ENCODE data around the gene MPPED2. TPM values are rescaled to one million over a fixed set of nuclear protein-coding genes. Genes with fewer than 3 reads are reported as not detected.

The MPPED2 gene
- total and polyA plus RNA-seq, 10 of the 15 experiments (the other 5 are each of a cell fraction or from before 2014, with no cell fraction given): not detected

GRCh38 chr11:30392221-30392784 lies 193.8 kb downstream of the MPPED2 start:
- POLR2A ChIA-PET: no interaction called here

DNA sequence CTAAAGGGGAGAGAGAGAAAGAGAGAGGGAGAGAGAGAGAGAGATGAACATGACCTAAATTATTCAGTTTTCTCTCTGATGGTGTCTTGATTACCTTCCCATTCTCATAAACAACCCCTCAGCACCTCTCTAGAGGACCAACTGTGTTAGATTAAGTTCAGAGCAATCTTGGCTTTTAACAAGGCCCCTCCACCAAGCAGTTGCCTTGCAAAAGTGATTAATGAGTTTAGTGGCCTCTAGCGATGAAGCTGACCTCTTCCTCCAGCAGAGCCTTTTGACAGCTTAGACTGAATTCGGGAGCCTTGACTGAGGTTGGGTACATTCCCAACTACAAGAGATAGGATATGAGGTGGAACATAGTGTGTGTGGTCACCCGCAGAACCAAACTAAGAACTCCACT lies 197.2 kb downstream of the MPPED2 start:
- ChIA-PET SMC1A (ENCODE audit: uncharacterized antibody, unreplicated experiment) (interaction anchor here (0.6 to 1.0 kb wide), 2 partner anchors 10 to 243 kb away, joined by 3 read pairs; no protein-coding TSS in a partner anchor), CTCF (interaction anchor here (0.6 to 1.6 kb wide), 5 partner anchors 23 to 1858 kb away, joined by 3 to 6 read pairs (median 3); no protein-coding TSS in a partner anchor), RAD21 (ENCODE audit: unreplicated experiment) (no interaction called here), POLR2A (no interaction called here)
- no peaks in the 10 kb centered on the region for H3K79me2 ChIP-seq (ENCODE audit: control insufficient read depth, insufficient read depth, low read length)
- no peaks in the 10 kb centered on the region for H4K20me1 ChIP-seq (ENCODE audit: control insufficient read depth, insufficient read depth)
- H3K27me3 ChIP-seq (replicated peaks in 1 of 2; ENCODE audit: control insufficient read depth in 2 of 2, insufficient read depth in 2 of 2, low read length in 1 of 2): no peaks in the 10 kb centered on the region; a peak in 1 of 4 replicates
- no peaks in the 10 kb centered on the region for H3K4me1 ChIP-seq (ENCODE audit: control insufficient read depth, insufficient read depth, low read length)
- H3K4me3 ChIP-seq: no peak overlapping the region
- H2AFZ ChIP-seq (ENCODE audit: control insufficient read depth, low read depth, low read length): no peak overlapping the region
- BruUV-seq (replicated peaks): no TSS peak
- H3K27ac ChIP-seq (ENCODE audit: control insufficient read depth, insufficient read depth): no peak overlapping the region
- no peaks in the 10 kb centered on the region for H3K36me3 ChIP-seq (ENCODE audit: control insufficient read depth in 2 of 2, insufficient read depth in 2 of 2, low read length in 1 of 2)
- no peak for ATAC-seq
- FAIRE-seq: no peak
- in situ Hi-C loops (cut with MboI): no loop called here
- no peaks in the 10 kb centered on the region for H3K9me3 ChIP-seq (replicated peaks; ENCODE audit: control insufficient read depth, insufficient read depth, low read length)
- intact Hi-C loops (cut with micrococcal nuclease; ENCODE audit: unreplicated experiment): no loop called here
- DNase-seq (ENCODE audit: low read depth, low spot score): no peak
- no peak overlapping the region for H3K9ac ChIP-seq (ENCODE audit: control insufficient read depth, insufficient read depth, low read length)
- WGBS (ENCODE audit: insufficient coverage, insufficient replicate concordance, low lambda C conversion rate, missing lambda C conversion rate): 37% methylated on average over 3 of the region's 3 CpGs
- no peak overlapping the region for H3K4me2 ChIP-seq (ENCODE audit: control insufficient read depth, insufficient read depth)
- TF ChIP-seq, protein P1, sequence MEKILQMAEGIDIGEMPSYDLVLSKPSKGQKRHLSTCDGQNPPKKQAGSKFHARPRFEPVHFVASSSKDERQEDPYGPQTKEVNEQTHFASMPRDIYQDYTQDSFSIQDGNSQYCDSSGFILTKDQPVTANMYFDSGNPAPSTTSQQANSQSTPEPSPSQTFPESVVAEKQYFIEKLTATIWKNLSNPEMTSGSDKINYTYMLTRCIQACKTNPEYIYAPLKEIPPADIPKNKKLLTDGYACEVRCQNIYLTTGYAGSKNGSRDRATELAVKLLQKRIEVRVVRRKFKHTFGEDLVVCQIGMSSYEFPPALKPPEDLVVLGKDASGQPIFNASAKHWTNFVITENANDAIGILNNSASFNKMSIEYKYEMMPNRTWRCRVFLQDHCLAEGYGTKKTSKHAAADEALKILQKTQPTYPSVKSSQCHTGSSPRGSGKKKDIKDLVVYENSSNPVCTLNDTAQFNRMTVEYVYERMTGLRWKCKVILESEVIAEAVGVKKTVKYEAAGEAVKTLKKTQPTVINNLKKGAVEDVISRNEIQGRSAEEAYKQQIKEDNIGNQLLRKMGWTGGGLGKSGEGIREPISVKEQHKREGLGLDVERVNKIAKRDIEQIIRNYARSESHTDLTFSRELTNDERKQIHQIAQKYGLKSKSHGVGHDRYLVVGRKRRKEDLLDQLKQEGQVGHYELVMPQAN (conservative IDR thresholded peaks at IDR 0.05): no peak
- no peak for TF ChIP-seq STAT3 (IDR thresholded peaks at IDR 0.05; ENCODE audit: low read depth, low read length)
- TF ChIP-seq BACH1 (IDR thresholded peaks at IDR 0.05; ENCODE audit: borderline replicate concordance): no peak
- TF ChIP-seq SRF (IDR thresholded peaks at IDR 0.05; ENCODE audit: low read depth in 2 of 2, low read length in 2 of 2): no peak
- TF ChIP-seq MYC (IDR thresholded peaks at IDR 0.05; ENCODE audit: insufficient read depth, insufficient read length, insufficient replicate concordance, low read length, severe bottlenecking): no peak
- TF ChIP-seq POLR2AphosphoS5 (IDR thresholded peaks at IDR 0.05; ENCODE audit: low read length): no peak
- TF ChIP-seq EED (IDR thresholded peaks at IDR 0.05; ENCODE audit: low read depth): no peak
- TF ChIP-seq CTCF (IDR thresholded peaks at IDR 0.05 in 2 of 3, conservative IDR thresholded peaks at IDR 0.05 in 1 of 3; ENCODE audit: control insufficient read depth in 2 of 3, extremely low read depth in 1 of 3, insufficient read depth in 1 of 3, low read depth in 3 of 3, low read length in 3 of 3): no peak
- no peak for TF ChIP-seq POLR2AphosphoS2 (IDR thresholded peaks at IDR 0.05; ENCODE audit: low read depth, low read length)
- no peak for TF ChIP-seq SIX5 (IDR thresholded peaks at IDR 0.05; ENCODE audit: low read depth, low read length, severe bottlenecking)
- TF ChIP-seq MEF2B (IDR thresholded peaks at IDR 0.05; ENCODE audit: partially characterized antibody, poor library complexity, severe bottlenecking): no peak

More at GRCh38 chr11:30392221-30392784, 193.8 kb downstream of the MPPED2 start:
- no peaks in the 10 kb centered on the region for H3K79me2 ChIP-seq (ENCODE audit: control insufficient read depth, insufficient read depth, low read length)
- no peak overlapping the region for H3K4me2 ChIP-seq (ENCODE audit: control insufficient read depth, insufficient read depth)
- H4K20me1 ChIP-seq (ENCODE audit: control insufficient read depth, insufficient read depth): no peaks in the 10 kb centered on the region
- BruUV-seq (replicated peaks): no TSS peak
- no peak overlapping the region for H2AFZ ChIP-seq (ENCODE audit: control insufficient read depth, low read depth, low read length)
- TF ChIP-seq TARDBP (IDR thresholded peaks at IDR 0.05; ENCODE audit: borderline replicate concordance) (no peak), YY1 (IDR thresholded peaks at IDR 0.05; ENCODE audit: low read depth, low read length) (no peak), ESRRA (IDR thresholded peaks at IDR 0.05; ENCODE audit: low read length) (no peak), MYC (IDR thresholded peaks at IDR 0.05; ENCODE audit: insufficient read depth, insufficient read length, insufficient replicate concordance, low read length, severe bottlenecking) (no peak)
- no peaks in the 10 kb centered on the region for H3K4me1 ChIP-seq (ENCODE audit: control insufficient read depth, insufficient read depth, low read length)
- WGBS (ENCODE audit: insufficient coverage, insufficient replicate concordance, low lambda C conversion rate, missing lambda C conversion rate): 21% methylated on average over 5 of the region's 5 CpGs
- H3K9ac ChIP-seq (ENCODE audit: control insufficient read depth, insufficient read depth, low read length): no peak overlapping the region
- no peak overlapping the region for H3K27ac ChIP-seq (ENCODE audit: control insufficient read depth, insufficient read depth)
- ChIA-PET RAD21 (ENCODE audit: unreplicated experiment) (no interaction called here), CTCF (no interaction called here), SMC1A (ENCODE audit: uncharacterized antibody, unreplicated experiment) (no interaction called here)
- no peaks in the 10 kb centered on the region for H3K36me3 ChIP-seq (ENCODE audit: control insufficient read depth in 2 of 2, insufficient read depth in 2 of 2, low read length in 1 of 2)
- FAIRE-seq (no peak), DNase-seq (ENCODE audit: low read depth, low spot score) (no peak), ATAC-seq (no peak)
- no peak overlapping the region for H3K4me3 ChIP-seq
- in situ Hi-C loops (cut with MboI): no loop called here
- intact Hi-C loops (cut with micrococcal nuclease; ENCODE audit: unreplicated experiment): no loop called here
- no peaks in the 10 kb centered on the region; a peak in 2 of 4 replicates for H3K27me3 ChIP-seq (replicated peaks in 1 of 2; ENCODE audit: control insufficient read depth in 2 of 2, insufficient read depth in 2 of 2, low read length in 1 of 2)
- H3K9me3 ChIP-seq (replicated peaks; ENCODE audit: control insufficient read depth, insufficient read depth, low read length): no peaks in the 10 kb centered on the region

All from GM12878 (cell line).